ENCODE results near the gene CCSAP. TPM values are rescaled to one million over a fixed set of nuclear protein-coding genes. Genes with fewer than 3 reads are reported as not detected.

The CCSAP gene
- total and polyA plus RNA-seq, 2 donors (not counting 1 experiment from before 2014, with no cell fraction given) = 4.4 to 6.9 TPM

DNA sequence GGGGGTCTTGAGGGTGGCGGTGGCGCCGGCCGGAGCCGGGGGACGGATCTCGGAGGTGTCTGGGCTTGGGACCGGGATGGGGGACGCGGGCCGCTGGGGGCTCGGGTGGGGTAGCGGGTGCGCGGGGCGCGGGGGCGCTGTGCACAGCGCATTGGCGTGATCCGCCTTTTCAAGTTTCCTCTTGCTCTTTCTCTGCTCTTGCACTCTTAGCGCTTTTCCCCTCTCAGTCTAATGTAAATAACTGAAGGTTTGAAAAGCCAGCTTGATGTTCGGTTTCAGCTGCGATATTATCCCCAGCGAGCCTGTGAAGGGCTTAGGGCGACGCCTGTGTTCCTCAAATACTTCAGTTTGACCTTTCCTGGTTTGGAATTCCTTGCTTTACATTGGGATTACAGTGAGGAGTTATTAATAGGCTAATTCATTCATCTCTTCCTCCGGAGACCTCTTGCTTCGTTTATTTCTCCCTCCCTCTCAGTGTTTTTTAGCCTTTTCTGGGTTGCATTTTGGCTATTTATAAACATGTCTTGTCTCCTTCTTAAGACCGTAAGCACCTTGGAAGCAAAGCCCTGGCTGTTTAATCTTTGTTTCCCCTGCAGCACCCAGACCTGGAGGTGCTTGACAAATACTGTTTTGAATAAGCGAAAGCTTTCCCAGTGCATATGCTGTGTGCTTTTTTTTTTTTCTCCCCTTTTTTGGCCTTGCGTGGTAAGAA, 71.2 kb downstream of the CCSAP start:
- TF ChIP-seq, protein P1, sequence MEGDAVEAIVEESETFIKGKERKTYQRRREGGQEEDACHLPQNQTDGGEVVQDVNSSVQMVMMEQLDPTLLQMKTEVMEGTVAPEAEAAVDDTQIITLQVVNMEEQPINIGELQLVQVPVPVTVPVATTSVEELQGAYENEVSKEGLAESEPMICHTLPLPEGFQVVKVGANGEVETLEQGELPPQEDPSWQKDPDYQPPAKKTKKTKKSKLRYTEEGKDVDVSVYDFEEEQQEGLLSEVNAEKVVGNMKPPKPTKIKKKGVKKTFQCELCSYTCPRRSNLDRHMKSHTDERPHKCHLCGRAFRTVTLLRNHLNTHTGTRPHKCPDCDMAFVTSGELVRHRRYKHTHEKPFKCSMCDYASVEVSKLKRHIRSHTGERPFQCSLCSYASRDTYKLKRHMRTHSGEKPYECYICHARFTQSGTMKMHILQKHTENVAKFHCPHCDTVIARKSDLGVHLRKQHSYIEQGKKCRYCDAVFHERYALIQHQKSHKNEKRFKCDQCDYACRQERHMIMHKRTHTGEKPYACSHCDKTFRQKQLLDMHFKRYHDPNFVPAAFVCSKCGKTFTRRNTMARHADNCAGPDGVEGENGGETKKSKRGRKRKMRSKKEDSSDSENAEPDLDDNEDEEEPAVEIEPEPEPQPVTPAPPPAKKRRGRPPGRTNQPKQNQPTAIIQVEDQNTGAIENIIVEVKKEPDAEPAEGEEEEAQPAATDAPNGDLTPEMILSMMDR (conservative IDR thresholded peaks at IDR 0.05 in 1 of 2, IDR thresholded peaks at IDR 0.05 in 1 of 2; ENCODE audit: low read depth in 1 of 2, low read length in 2 of 2) = no peak
- no peak for TF ChIP-seq EZH2 (IDR thresholded peaks at IDR 0.05; ENCODE audit: low read length, missing control alignments)
- Histone ChIP-seq H3K27me3 (ENCODE audit: control insufficient read depth, insufficient read depth, low read length) (no peaks in the 10 kb centered on the region), H3K36me3 (ENCODE audit: control insufficient read depth, insufficient read depth, low read length) (no peaks in the 10 kb centered on the region), H2AFZ (ENCODE audit: low read length) (peak overlapping the region; percentile 66), H3K4me2 (ENCODE audit: extremely low read depth, insufficient read depth, low read length) (peak overlapping the region; percentile 99), H3K9me3 (ENCODE audit: control insufficient read depth, insufficient read depth, low read depth, low read length) (no peaks in the 10 kb centered on the region), H3K27ac (ENCODE audit: insufficient read depth, low read length) (peak overlapping the region; percentile 11), H3K9ac (ENCODE audit: insufficient read depth, low read length) (peak overlapping the region; percentile 70), H3K4me3 (replicated peaks in 1 of 4; ENCODE audit: control extremely low read depth in 1 of 4, insufficient read depth in 1 of 4, low read depth in 3 of 4, low read length in 4 of 4) (peak overlapping the region; percentile 56 to 98 (median 71)), H3K4me1 (ENCODE audit: control insufficient read depth, extremely low read depth, insufficient read depth, low read length) (peaks cover 7% of the 10 kb centered on the region), H3K79me2 (ENCODE audit: control insufficient read depth, insufficient read depth, low read length) (peaks cover 41% of the 10 kb centered on the region), H4K20me1 (ENCODE audit: control insufficient read depth, extremely low read depth, insufficient read depth, low read length) (no peaks in the 10 kb centered on the region)
- DNase-seq (ENCODE audit: low read depth in 2 of 2) = peak; percentile 24 to 43

Other genes starting within 250 kb of the CCSAP start
- gene RAB4A, start 71.9 kb downstream of the CCSAP start, total RNA-seq = 15.7 and 26.7 TPM in 2 replicates
- 31.5 and 32.3 TPM in 2 replicates for gene RAB4A, start 71.9 kb downstream of the CCSAP start, polyA plus RNA-seq
- not detected in 2 replicates for gene ACTA1, start 91.0 kb upstream of the CCSAP start, total RNA-seq
- gene ACTA1, start 91.0 kb upstream of the CCSAP start, polyA plus RNA-seq = 0.06 TPM in 1 of 2 replicates, not detected in the other
- gene NUP133, start 165.3 kb upstream of the CCSAP start, total RNA-seq = 31.9 and 35.2 TPM in 2 replicates
- 18.0 and 20.8 TPM in 2 replicates for gene NUP133, start 165.3 kb upstream of the CCSAP start, polyA plus RNA-seq
- 11.3 and 14.9 TPM in 2 replicates for gene ABCB10, start 215.7 kb upstream of the CCSAP start, total RNA-seq
- gene ABCB10, start 215.7 kb upstream of the CCSAP start, polyA plus RNA-seq = 11.0 and 11.3 TPM in 2 replicates

Measured in fibroblast of lung (primary cell).